Vagina (tissue), 2 donors: ENCODE results near the gene ALX3.

Experiments used
- CTCF ChIP-seq, 3 experiments: fragments of 450-650 bp in 2 of 3; fragments of 200-600 bp in 1 of 3; sonication (generic) in 1 of 3; IDR thresholded peaks; one replicate each; pipeline ENCODE4 v1.5.1; 2017 to 2019; ENCODE audit warnings: antibody characterized with exemption in 3 of 3, mild to moderate bottlenecking in 2 of 3, moderate library complexity in 2 of 3
- POLR2A ChIP-seq, 2 donors: fragments of 450-650 bp; IDR thresholded peaks; one replicate each; pipeline ENCODE4 v1.6.1; 2017; ENCODE audit warnings: antibody characterized with exemption in 2 of 2, mild to moderate bottlenecking in 2 of 2, moderate library complexity in 2 of 2
- POLR2AphosphoS5 ChIP-seq, 2 donors: sonication (generic); formaldehyde crosslinking; IDR thresholded peaks; one replicate each; pipeline ENCODE4 v1.9.0; 2017; ENCODE audit warnings: antibody characterized with exemption in 2 of 2, mild to moderate bottlenecking in 2 of 2, low read depth in 1 of 2; ENCODE audit not compliant: insufficient read depth in 1 of 2

DNA sequence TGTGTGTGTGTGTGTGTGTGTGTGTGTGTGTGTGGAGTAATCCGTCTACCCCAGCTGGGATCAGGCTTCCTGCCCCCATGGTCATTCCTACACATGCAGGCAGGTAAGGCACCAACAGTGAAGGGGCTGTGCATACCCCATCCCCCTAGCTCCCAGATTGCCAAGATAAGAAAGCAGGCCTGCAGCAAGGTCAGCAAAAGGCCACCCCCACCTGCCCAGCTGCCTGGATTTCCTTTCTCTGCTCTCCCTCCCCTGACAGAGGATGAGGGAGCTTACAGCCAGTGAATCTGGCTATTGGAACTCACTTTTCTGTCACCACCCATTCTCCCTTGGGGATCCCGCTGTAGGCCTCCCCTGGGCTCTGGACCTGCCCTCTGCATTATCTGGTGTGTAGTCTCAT, 7.9 kb downstream of the ALX3 start:
- TF ChIP-seq CTCF (IDR thresholded peaks at IDR 0.05) (no peak), POLR2A (IDR thresholded peaks at IDR 0.05) (no peak), POLR2AphosphoS5 (IDR thresholded peaks at IDR 0.05; ENCODE audit: insufficient read depth in 1 of 2, low read depth in 1 of 2) (no peak)
